HL-60/S4 treated with phorbol 12-myristate 13-acetate at 8.2 ng/mL for 4 days and 3 days (cell line): Measurements from ENCODE around the gene TSPAN3.

Experiments
- in situ Hi-C: fragments of 300-500 bp; cut with MboI; formaldehyde crosslinking; loops from 2 replicates; pipeline ENCODE4 v1.15.0; 2022; ENCODE audit warnings: low sequenced_read_pairs

The TSPAN3 gene

GRCh38 chr15:77070495-77071304 lies at the start of gene TSPAN3:
Gene TSPAN3 (minus strand): TSS chr15:77071109. CDS start chr15:77070954, 155 bp downstream.
- in situ Hi-C loops = no loop called here

DNA sequence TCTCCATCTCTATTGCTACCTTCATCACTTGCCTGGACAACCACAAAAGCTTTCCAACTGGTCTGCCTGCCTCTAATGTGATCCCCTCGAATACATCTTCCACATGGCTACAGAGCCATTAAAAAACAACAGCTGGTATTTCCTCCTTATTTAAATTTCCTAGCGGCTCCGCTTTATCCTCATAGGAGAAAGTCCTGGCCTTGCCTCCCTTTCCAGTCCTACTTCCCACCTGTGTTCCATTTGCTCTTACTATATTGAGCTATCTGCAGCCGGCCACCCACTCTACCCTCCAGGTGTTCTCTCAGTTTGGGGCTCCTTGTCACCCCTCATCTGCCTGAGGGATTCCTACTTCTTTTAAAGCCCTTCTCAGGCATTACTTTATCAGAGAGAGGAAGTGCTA lies 49.7 kb upstream of the TSPAN3 start:
- in situ Hi-C loops = no loop called here

DNA sequence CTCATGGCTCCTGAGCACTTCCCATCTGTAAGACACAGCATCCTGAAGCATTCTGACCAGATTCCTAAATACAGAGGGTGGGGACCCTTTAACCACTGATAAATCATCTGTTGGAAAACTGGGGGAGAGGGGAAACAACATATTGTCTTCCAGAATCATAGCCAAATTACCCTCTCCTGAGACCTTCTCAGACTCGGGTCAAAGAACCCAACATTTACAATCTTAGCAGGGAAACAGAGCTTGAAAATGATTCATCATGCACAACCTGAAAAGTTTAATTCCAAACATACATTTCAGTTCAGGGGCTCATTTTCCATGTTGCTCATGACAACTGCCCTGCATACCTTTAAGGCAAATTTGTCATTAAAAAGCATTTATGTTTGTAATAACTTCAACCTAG lies 48.5 kb upstream of the TSPAN3 start:
- in situ Hi-C loops = no loop called here

DNA sequence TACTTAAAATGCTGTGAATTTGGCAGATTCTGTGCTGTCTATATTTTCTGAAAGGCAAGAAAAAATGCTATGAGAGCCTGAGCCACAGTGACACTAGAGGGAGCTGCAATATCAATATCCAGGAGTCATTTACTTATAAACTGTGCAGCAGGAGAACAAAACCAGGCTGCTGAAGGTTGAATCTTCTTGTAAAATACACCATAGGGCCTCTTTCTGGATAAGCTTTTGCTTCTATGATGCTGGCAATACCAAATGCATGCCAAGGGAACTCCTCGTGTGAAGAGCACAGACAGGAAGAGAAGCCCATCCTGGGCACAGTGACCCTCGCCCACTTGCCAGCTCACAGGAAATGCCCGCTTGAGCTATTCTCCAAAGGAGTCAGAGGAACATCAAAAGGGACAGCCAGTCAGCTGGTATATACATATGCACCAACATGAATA lies 48.0 kb upstream of the TSPAN3 start:
- in situ Hi-C loops = no loop called here

DNA sequence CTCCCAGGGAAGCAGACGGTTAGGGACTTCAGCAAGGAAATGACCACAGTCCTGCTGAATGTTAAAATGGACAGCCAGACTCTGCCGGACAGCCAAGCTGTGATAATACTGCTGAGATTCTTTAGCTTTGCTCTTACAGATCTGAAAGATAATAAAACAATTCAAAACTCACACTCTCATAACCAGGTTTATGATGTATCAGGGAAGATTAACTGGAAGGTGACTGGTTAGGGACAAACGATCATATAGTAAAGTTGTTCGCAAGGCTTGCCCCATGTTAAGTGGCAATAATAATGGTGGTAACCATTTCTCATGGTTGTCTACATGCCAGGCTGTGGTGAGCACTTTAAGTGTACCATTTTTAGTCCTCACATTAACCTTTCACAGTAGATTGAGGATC lies 44.3 kb upstream of the TSPAN3 start:
- in situ Hi-C loops = no loop called here

GRCh38 chr15:77112838-77113504 lies 42.1 kb upstream of the TSPAN3 start:
- in situ Hi-C loops = no loop called here

- in situ Hi-C loops = no loop called here
These were observed 40.9 kb upstream of the TSPAN3 start for GRCh38 chr15:77111789-77112188.

DNA sequence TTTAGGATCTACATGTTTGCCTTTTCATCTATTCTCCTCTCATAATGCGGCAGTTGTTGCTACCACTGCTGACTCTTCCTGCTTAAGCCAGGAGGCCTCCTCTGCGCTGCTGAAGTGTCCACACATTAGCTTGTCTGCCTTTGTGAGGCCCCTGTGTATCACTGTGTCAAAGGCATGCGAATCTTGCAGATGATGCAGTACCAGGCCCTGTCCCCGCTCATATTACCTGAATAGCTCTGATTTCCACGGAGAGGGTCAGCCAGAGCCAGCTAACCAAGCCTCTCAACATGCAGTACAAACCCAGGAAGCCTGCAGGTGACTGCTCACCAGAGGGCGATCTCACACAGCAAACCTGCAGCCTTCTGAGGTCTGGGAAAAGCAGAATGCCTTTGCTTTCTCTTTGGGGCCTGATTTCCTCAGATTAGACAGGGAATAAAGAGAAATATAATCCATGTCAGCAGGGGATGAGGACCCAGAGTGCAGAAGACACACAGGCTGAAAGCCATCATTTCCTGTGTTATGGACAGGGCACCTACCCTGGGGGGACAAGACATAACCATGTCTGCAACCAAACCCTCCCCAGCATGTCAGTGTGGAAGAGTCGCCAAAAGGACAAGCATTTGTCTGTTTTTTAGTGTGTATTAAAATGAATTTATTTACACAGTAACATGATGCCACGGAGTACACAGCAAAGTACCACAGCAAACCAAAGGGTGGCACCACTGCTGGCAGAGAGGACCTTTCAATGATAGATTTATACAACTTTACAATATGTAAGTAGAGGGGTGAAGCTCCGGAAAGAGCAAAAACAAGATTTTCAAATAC lies 36.8 kb upstream of the TSPAN3 start:
- in situ Hi-C loops = no loop called here

GRCh38 chr15:77107068-77107467 lies 36.2 kb upstream of the TSPAN3 start:
- in situ Hi-C loops = no loop called here

- in situ Hi-C loops = no loop called here
These were observed 33.2 kb upstream of the TSPAN3 start for GRCh38 chr15:77104155-77104554.

- in situ Hi-C loops = no loop called here
These were observed 29.0 kb upstream of the TSPAN3 start for GRCh38 chr15:77099741-77100463.

GRCh38 chr15:77098572-77098971 lies 27.7 kb upstream of the TSPAN3 start:
- in situ Hi-C loops = no loop called here

GRCh38 chr15:77097921-77098320 lies 27.0 kb upstream of the TSPAN3 start:
- in situ Hi-C loops = no loop called here

DNA sequence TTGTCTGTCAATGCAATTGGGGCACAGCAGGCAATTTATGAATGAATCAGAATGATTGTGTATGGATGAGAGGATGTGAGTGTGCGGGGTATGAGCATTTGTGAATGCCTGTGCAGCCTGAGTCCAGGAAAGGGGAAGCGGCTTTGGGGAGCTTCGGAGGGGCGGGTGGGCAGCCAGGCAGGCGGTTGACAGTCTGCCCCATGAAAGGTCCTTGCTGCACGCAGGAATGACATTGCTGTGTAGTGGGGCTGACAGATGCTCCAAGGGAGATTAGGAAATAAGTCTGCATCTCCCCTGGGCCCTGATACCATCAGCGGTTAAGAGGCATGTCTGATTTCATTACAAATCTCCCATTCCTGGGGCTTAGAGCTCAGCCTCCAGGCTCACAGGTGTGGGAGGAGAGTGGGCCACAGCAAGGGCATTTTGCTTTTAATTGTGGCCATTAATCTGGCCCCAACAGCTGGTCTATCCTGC lies 26.4 kb upstream of the TSPAN3 start:
- in situ Hi-C loops = no loop called here

DNA sequence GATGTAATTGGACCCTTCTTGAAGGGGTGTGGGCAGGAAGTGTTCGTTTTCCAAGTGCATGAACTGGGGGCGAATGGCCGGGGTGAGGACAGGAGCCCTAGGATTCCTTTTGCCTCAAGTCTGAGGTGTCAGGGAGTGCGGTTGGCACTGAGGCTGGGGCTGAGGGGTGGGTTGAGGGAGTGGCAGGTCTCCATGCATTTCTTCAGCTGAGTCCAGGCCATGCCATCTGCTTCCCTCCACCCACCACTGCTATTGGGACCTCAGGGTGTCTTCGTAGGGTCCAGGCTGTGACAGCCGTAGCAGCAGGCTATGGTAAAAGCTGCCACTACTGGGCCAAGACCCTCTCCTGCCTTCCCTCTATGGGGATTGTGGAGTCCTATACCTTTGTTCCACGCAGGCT lies 25.6 kb upstream of the TSPAN3 start:
- in situ Hi-C loops = no loop called here

- in situ Hi-C loops = no loop called here
These were observed 25.2 kb upstream of the TSPAN3 start for GRCh38 chr15:77096138-77096537.

DNA sequence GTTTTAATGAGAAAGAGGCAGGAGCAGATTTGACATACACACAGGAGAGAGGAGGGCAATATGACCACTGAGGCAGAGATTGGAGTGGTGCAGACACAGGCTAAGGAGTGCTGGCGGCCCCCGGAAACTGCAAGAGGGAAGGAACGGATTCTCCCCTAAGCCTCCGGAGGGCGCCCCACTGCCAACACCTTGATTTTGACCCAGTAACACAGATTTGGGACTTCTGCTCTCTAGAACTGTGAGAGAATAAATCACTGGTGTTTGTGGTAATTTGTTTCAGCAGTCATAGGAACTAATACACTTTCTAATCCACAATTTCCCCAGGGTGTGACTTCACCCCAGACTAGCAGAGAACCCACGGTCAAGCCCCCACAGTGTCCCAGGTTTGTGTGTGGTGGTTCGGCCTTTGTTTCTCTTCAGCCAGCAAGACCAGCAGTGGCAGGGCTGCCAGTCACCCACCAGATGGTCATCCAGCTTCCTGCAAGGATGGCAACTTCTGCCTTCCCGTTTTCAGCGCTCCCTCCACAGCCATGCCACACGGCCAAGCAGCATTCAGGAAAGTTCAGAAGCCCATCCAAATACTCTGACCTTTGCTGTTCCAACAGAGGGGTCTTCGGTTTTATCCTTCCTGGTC lies 23.6 kb upstream of the TSPAN3 start:
- in situ Hi-C loops = no loop called here

DNA sequence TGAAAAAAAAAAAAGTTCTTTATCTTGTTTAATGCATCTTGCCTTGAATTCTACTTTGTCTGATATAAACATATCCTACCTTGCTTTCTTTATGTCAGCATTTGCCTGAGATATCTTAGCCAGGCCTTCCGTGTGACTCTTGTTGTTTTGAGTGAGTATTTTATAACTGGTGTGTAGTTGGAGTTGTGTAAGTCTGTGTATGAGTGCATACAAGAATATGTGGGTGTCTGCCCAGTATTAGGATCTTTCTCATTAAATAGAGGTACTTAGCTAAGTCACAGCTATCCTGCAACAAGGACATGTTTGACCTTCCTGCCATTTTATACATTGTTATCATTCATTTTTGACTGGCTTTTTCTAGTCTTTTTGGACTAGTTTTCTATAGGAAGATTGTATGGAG lies 22.5 kb upstream of the TSPAN3 start:
- in situ Hi-C loops = no loop called here

GRCh38 chr15:77091097-77091496 lies 20.2 kb upstream of the TSPAN3 start:
- in situ Hi-C loops = no loop called here

DNA sequence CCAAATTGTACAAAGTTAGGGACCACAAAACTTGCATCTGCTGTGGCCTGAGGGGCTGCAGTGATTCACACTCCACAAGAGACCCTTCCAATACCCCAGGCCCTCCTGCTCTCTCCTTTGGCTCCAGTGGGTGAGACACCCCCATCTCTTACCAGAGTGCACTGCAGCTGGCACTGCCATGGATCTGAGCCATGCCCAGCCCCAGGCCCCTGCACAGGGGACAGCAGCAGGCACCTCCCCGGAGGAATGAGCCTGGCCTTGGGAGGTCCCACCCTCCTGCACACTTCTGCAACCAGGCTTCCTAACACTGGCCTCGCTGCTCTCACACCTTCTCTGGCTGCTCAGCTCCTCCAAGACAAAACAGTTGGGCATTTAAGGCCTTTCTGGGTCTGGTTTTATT lies 16.3 kb upstream of the TSPAN3 start:
- in situ Hi-C loops = no loop called here
